Ureter (tissue), 1 donor: ENCODE measurements around the gene SKIC2. TPM values are rescaled to one million over a fixed set of nuclear protein-coding genes. Genes with fewer than 3 reads are reported as not detected.
"Not testable (repeated sequence)": the region's sequence is repeated elsewhere in the genome, so short reads cannot be mapped to it uniquely, and the experiment has no call there.

Experiments
- DNase-seq: peaks from one replicate; pipeline ENCODE4 v3.0.0-alpha.2; 2020; ENCODE audit warnings: low spot score
- total RNA-seq: library from RNA; stranded (reverse); gene quantifications from one replicate; pipeline ENCODE4 v1.2.4, GENCODE V29; 2023
- donor health status: DM: yes; HTN: yes; CAD: no.

SKIC2 gene
- 73.7 TPM for total RNA-seq

DNA sequence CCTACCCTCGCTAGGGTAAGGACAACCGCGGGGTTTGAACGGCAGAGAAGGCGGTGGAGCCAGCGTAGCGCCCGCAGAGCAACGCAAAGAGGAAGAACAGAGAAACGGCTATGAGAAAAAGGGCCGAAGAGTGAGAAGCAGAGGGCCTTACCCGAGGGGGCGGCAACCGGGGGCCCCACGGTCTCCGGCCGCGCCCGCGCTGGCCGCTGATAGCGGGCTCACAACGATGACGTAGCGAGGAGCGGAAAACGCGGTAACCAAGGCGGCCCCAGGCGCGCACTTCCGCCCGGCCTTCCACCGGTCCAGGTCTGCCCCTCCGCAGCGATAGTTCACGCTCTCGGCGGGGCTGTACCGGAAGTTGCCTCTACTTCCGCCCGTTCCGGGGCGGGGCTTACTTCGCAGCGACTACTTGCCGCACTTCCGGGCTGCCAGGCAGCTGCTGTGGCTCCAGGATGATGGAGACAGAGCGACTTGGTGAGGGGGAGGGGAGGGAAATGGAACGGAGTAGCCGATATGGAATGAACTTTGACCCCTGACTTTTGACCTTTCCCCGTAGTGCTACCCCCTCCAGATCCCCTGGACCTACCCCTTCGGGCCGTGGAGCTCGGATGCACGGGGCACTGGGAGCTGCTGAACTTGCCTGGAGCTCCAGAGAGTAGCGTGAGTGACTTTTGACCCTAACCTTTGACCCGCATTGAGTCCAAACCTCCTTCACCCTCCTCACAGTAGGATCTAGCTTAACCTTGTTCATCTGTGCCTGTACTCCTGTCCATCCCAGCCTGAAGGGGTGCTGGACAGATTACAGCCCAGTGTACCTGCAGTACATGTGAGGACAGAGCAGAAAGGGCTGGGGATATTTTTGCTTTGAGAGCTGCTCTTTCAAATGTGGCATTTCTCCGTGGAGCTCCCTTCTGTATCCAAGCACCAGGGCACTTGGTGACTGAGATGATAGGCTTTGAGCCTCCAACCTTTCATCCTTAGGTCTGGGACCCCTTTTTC lies at the start of gene SKIC2, which contains the start of gene NELFE:
Gene SKIC2, plus strand, starts transcription at position 435 of the 999 bp plus-strand sequence. Its CDS starts 18 bp downstream, at position 453.
Gene NELFE, minus strand, starts transcription at position 231 of the 999 bp plus-strand sequence. CDS start 525 bp downstream, outside the sequence.
- peak; percentile 99 for DNase-seq

DNA sequence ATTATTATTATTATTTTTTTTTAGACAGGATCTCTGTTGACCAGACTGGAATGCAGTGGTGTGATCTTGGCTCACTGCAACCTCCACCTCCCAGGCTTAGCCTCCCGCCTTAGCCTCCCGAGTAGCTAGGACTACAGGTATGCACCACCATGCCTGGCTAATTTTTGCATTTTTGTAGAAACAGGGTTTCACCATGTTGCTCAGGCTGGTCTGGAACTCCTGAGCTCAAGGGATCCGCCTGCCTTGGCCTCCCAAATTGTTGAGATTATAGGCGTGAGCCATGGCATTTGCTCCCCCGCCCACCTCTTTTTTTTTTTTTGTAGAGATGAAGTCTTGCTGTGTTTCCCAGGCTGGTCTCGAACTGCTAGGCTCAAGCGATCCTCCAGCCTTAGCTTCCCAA lies 49.7 kb upstream of the SKIC2 start:
- DNase-seq = not testable (repeated sequence)

DNA sequence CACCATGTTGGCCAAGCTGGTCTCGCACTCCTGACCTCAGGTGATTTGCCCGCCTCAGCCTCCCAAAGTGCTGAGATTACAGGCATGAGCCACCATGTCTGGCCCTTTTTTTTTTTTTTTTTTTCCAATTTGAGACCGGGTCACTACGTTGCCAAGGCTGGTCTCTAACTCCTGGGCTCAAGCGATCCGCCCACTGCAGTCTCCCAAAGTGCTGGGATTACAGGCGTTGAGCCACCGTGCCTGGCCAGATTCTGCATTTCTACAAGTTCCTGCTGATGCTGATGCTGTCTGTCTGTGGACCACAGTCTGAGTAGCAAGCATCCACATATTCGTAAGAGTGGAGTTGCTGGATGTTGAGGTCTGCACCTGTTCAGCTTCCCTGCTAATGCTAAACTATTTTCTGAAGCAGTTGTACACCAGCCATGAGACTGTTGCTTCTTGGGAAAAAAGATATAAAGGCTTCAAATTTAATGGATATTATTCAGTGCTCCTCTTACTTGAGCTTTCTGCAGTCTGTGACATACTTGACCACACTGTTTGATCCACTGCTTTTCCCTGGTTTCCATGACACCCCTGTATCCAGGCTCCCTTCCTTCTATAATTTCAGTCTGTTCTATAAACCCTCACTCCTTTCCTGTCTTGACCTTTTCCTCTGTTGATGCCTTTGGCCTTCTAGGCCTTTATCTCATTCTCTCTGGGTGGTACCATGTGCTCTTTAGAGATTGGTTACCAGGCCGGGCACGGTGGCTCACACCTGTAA lies 47.0 kb upstream of the SKIC2 start:
- no peak for DNase-seq

DNA sequence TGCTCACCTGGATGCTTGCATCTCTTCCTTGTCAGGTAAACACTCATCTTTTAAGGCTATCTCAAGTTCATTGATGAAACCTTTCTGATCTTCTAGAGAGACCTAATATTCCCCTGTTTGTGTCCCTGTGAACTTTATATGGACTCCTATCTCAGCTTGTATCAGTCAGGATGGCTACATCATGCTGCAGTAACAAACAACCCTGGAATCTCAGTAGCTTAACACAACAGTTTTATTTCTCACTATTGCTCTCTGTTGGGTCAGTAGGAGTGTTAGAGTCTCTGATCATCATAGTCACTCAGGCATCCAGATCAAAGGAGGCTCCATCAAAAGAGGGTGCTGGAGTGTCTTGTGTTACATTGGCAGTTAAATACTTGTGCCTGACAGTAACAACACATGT lies 43.6 kb upstream of the SKIC2 start:
- no peak for DNase-seq

DNA sequence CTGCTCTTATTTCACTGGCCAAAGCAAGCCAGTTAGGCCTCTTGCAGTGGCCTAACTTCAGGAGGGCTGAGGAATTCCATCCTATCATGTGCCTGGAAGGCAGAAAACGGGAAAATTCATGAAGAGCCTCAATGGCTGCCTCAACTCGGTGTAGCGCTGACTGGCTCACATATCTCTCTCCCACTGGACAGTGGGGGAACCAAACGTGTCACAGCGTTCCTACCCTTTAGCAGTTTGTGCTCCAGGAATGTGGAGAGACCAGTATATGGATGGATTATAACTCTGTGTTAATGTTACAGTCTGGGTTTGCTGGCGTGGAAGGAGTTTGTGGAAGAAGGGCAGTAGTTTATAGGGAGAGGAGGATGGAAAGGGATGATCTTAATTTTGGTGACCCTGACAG lies 43.2 kb upstream of the SKIC2 start:
- no peak for DNase-seq

DNA sequence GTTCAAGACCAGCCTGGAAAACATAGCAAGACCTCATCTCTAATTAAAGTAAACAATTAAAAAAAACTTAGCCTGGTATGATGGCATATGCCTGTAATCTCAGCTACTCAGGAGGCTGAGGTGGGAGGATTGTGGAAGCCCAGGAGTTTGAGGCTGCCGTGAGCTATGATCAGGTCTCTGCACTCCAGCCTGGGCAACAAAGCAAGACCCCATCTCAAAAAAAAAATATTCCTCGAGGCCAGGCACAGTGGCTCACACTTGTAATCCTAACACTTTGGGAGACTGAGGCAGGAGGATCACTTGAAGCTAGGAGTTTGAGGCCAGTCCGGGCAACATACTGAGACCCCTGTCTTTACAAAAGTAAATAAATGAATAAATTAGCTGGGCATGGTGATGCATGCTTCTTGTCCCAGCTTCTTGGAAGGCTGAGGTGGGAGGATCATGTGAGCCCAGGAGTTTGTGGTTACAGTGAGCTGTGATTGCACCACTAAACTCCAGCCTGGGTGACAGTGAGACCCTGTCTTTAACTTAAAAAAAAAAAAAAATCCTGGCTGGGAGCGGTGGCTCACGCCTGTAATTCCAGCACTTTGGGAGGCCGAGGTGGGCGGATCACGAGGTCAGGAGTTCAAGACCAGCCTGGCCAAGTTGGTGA lies 40.8 kb upstream of the SKIC2 start:
- DNase-seq = no peak

DNA sequence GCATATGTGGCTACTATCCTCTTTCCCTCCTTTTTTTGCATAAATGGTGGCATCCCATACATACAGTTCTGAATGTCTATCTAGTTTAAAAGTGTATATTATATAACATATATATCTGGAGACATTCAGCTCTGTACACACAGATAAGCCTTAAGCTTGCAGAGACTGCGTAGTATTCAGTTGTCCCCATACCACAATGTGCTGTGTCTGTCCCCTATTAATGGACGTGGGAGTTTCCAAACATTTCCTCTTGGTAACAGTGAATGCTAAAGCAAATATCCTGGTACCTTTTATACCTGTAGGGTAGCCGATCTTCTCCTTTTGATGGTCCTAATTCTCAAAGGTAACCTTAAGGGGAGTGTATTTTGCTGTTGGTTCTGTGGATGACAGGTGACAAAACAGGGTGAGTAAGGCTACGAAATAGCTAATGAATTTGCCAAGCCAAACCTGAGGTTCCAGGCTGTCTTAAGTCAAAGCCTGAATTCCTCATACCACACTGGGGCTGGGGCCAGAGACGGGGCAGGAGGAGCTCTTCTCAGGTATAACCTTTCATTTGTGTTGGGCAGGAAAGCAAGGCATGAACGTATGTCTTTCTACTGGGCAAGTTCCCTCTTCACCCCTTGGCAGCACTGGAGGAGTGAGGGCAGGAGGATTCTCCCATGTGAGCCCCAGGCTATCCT lies 39.2 kb upstream of the SKIC2 start:
- no peak for DNase-seq

DNA sequence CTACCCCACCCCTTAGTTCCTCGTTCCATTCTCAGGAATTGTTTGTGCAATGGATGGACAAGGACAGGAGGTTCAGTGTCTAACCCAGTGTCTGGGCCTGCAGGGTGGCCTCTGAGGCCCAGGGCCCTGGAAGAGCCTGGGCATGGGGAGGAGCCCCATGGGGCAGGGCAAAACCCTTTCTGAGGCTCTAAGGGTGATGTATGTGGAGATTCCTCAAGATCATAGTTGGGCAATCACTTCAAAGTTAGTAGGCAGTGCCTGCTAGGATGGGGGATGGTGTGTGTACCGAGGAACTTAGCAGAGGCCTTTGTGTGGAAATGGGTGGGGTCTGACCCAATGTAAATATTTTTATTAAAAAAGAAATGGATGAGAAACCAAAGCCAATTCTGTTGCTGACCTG lies 38.2 kb upstream of the SKIC2 start:
- DNase-seq = no peak

DNA sequence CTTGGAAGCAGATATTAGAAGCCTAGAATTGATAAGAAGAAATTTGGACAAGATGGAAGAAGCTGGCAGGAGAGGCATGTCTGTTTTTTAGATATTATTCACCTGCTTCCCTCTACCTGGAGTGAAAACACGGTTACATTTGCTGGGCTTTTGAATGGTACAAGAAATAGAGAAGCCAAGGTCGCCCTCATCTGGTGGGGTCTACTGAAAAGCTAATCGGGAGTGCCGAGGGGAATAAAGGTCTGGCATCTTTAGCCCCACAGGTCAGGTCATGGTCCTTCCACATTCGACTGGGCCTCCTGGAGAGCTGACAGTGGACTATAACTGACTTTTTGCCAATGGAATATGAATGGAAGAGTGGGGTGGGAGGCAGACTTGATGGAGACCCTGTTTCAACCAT lies 36.0 kb upstream of the SKIC2 start:
- no peak for DNase-seq

DNA sequence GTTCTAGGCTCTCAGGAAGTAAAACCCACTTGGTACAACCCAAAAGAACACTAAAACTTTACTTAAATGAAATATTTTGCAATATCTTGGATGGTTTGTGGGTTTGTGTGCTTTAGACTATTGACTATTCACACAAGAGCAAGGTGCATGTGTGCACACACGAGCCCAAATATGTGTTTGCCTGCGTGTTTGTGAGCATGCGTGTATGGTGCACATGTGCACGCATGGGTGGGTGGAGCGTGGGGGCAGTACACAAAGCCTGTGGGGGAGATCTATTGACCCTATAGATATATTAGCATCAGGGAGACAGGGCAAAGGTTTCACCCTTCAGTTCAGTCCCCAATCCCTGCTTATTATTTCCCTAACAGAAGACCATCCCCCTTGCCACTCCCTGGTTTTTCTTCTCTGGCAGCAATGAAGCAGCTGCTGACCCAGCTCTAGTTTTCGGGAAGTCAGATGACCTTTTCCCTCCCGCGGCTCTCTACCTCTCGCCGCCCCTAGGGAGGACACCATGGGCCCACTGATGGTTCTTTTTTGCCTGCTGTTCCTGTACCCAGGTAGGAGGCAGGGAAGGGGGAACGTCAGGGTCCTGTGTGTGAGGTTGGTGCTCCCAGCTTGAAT lies 31.6 kb upstream of the SKIC2 start, which contains the start of gene C2:
Gene C2, plus strand, starts transcription at position 476 of the 621 bp plus-strand sequence. Its CDS starts 36 bp downstream, at position 512.
- DNase-seq = no peak

DNA sequence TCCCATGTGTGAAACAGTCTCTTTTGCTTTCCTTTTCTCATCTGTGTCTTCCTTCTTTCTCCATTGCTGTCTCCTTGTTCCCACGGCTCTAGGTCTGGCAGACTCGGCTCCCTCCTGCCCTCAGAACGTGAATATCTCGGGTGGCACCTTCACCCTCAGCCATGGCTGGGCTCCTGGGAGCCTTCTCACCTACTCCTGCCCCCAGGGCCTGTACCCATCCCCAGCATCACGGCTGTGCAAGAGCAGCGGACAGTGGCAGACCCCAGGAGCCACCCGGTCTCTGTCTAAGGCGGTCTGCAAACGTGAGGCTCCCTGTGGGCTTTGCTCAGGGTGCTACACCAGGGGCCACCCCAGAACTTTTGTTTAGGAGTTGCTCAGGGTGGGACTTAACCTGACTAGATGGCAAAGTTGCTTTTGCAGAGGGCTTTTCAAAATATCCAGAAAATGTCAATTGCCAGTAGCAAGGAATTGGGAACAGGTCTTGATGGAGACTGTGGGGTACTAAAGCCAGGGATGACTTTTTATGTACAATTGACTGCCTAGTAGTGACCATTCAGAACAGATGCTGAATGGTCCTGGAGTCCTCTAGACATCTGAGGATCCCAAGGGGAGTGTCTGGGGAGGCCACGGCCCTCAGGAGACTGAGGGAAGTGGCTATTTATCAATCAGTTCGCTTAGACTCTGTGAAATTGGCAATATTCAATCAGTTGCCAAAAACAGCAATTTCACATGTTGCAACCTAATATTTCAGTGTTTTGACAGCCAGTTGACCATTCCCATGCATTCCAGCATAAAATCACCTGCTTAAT lies 30.9 kb upstream of the SKIC2 start:
- DNase-seq = no peak

DNA sequence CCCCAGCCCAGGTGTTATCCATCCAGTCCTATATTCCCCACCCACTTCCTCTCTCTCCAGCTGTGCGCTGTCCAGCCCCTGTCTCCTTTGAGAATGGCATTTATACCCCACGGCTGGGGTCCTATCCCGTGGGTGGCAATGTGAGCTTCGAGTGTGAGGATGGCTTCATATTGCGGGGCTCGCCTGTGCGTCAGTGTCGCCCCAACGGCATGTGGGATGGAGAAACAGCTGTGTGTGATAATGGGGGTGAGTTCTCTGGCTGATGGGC lies 30.4 kb upstream of the SKIC2 start:
- no peak for DNase-seq

DNA sequence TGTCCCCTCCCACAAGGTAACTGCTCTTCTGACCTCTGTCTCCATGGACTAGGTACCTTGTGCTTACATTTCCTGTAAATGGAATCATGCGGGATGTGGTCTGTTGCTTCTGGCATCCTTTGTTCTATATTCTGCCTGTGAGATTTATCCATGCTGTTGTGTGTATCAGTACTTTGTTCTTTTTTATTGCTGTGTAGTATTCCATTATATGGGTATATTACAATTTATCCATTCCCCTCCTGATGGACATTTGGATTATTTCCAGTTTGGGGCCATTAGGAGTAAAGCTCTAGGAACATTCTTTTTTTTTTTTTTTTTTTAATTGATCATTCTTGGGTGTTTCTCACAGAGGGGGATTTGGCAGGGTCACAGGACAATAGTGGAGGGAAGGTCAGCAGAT lies 28.0 kb upstream of the SKIC2 start:
- no peak for DNase-seq

DNA sequence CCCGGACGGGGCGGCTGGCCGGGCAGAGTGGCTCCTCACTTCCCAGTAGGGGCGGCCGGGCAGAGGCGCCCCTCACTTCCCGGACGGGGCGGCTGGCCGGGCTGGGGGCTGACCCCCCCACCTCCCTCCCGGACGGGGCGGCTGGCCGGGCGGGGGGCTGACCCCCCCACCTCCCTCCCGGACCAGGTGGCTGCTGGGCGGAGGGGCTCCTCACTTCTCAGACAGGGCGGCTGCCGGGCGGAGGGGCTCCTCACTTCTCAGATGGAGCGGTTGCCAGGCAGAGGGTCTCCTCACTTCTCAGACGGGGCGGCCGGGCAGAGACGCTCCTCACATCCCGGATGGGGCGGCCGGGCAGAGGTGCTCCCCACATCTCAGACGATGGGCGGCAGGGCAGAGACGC lies 26.8 kb upstream of the SKIC2 start:
- not testable (repeated sequence) for DNase-seq

DNA sequence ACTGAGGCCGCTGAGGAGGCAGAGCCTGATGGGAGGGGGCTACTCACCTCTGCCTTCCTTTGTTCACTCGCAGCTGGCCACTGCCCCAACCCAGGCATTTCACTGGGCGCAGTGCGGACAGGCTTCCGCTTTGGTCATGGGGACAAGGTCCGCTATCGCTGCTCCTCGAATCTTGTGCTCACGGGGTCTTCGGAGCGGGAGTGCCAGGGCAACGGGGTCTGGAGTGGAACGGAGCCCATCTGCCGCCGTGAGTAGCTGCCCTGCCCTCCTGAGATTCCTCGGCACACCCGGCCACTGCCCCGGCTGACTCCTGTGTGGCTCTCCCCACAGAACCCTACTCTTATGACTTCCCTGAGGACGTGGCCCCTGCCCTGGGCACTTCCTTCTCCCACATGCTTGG lies 25.4 kb upstream of the SKIC2 start:
- DNase-seq = no peak

DNA sequence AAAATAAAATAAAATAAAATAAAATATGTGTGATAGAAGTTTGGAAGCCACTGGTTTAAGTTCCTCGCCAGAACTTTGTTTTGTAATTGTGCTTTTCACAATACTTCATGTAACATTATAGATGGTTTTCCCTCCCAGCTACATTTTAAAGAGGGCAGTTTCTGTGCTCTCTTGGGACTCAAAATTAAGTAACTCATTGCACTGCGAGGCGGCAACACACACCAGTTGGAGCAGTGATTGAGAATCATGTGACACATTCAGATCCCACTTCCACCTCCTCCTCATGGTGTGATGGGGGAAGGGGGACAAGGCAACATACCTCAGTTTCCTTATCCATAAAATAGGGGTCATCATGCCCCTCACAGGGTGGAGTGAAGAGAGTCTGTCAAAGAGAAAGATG lies 24.0 kb upstream of the SKIC2 start:
- DNase-seq = no peak

DNA sequence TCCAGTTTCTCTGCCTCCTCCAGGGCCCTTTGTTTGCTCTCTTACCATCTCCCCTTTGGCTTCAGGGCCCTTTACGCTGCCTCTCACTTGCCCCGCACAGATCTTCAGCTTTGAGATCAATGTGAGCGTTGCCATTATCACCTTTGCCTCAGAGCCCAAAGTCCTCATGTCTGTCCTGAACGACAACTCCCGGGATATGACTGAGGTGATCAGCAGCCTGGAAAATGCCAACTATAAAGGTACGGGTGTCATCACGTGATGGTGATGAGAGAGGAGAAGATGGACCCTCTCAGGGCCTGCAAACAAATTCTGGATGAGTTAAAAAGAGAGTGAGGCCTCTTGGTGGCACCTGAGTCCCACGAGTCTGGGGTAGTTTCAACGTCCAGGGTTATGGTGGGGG lies 23.2 kb upstream of the SKIC2 start:
- DNase-seq = no peak

DNA sequence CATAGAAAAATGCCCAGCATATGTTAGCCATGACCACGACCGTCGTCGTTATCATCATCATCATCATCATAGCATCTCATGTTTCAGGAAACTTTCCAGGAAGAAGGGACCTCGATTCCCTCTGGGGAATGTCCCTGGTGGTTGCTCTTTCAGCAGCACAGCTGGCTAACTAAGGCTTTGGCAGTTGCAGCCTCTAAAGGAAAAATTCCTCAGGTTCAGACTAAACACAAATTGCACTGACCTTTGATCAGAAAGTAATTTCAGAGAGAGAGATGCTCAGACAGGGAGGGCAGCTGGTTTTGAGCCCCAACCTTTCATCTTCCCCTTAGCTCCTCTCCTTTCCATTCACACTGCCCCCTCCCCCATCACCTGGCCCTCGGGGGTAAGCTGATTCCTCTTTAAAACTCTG lies 18.7 kb upstream of the SKIC2 start:
- no peak for DNase-seq

DNA sequence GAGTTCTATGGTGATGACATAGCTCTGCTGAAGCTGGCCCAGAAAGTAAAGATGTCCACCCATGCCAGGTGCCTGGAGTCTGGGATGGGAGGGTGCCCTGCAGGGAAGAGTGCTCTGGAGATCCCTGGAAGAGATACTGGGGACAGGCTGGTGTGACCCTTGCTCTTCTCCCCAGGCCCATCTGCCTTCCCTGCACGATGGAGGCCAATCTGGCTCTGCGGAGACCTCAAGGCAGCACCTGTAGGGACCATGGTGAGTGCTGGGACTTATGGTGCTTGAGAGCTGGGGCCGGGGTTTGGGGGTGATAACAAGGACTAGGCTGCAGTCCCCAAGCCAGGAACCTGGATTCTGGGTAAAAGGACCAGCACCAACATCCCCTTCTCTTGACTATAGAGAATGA lies 15.2 kb upstream of the SKIC2 start:
- DNase-seq = no peak

DNA sequence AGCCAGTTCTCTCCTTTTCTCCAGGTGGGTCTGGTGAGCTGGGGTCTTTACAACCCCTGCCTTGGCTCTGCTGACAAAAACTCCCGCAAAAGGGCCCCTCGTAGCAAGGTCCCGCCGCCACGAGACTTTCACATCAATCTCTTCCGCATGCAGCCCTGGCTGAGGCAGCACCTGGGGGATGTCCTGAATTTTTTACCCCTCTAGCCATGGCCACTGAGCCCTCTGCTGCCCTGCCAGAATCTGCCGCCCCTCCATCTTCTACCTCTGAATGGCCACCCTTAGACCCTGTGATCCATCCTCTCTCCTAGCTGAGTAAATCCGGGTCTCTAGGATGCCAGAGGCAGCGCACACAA lies 13.8 kb upstream of the SKIC2 start:
- no peak for DNase-seq
